BE2C (cell line): ENCODE data around the gene DUS2.

Experiments
- DNase-seq: peaks from one replicate; pipeline ENCODE4 v3.0.0-alpha.2; 2020
- H3K27me3 ChIP-seq: fragments of 250-450 bp; sonication (Bioruptor Pico); 2 replicates; pipeline ENCODE4 v1.5.1; 2020; ENCODE audit warnings: mild to moderate bottlenecking
- H3K36me3 ChIP-seq: fragments of 250-450 bp; sonication (Bioruptor Pico); 2 replicates; pipeline ENCODE4 v1.5.1; 2020; ENCODE audit warnings: mild to moderate bottlenecking
- H3K4me1 ChIP-seq: fragments of 250-450 bp; sonication (Bioruptor Pico); 2 replicates; pipeline ENCODE4 v1.5.1; 2020
- H3K4me3 ChIP-seq: 2 replicates; pipeline ENCODE4 v1.5.1; 2011; ENCODE audit warnings: low read depth, low read length
- H3K9me3 ChIP-seq: fragments of 250-450 bp; sonication (Bioruptor Pico); 2 replicates; pipeline ENCODE4 v1.5.1; 2020
- TF ChIP-seq, protein P1 (sequence below): IDR thresholded peaks from 2 replicates; pipeline ENCODE4 v1.5.1; 2012; ENCODE audit warnings: mild to moderate bottlenecking, low read depth, low read length

The DUS2 gene

GRCh38 chr16:68086336-68086841 is 63.3 kb downstream of the DUS2 start:
- no peak for DNase-seq
- Histone ChIP-seq H3K4me1 (peaks cover 13% of the 10 kb centered on the region), H3K4me3 (peak overlapping the region; percentile 91), H3K36me3 (0 out of 2 replicates have a peak, but pooled peaks cover 2% of the 10 kb centered on the region), H3K27me3 (no peaks in the 10 kb centered on the region), H3K9me3 (no peaks in the 10 kb centered on the region)
- TF ChIP-seq, protein P1, sequence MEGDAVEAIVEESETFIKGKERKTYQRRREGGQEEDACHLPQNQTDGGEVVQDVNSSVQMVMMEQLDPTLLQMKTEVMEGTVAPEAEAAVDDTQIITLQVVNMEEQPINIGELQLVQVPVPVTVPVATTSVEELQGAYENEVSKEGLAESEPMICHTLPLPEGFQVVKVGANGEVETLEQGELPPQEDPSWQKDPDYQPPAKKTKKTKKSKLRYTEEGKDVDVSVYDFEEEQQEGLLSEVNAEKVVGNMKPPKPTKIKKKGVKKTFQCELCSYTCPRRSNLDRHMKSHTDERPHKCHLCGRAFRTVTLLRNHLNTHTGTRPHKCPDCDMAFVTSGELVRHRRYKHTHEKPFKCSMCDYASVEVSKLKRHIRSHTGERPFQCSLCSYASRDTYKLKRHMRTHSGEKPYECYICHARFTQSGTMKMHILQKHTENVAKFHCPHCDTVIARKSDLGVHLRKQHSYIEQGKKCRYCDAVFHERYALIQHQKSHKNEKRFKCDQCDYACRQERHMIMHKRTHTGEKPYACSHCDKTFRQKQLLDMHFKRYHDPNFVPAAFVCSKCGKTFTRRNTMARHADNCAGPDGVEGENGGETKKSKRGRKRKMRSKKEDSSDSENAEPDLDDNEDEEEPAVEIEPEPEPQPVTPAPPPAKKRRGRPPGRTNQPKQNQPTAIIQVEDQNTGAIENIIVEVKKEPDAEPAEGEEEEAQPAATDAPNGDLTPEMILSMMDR, result no peak

GRCh38 chr16:68086860-68087268 is 63.8 kb downstream of the DUS2 start:
- H3K4me1 ChIP-seq, result peaks cover 13% of the 10 kb centered on the region
- no peak for DNase-seq
- TF ChIP-seq, protein P1, result no peak
- peak overlapping the region; percentile 91 for H3K4me3 ChIP-seq
- H3K27me3 ChIP-seq, result no peaks in the 10 kb centered on the region
- 0 out of 2 replicates have a peak, but pooled peaks cover 2% of the 10 kb centered on the region for H3K36me3 ChIP-seq
- no peaks in the 10 kb centered on the region for H3K9me3 ChIP-seq

DNA sequence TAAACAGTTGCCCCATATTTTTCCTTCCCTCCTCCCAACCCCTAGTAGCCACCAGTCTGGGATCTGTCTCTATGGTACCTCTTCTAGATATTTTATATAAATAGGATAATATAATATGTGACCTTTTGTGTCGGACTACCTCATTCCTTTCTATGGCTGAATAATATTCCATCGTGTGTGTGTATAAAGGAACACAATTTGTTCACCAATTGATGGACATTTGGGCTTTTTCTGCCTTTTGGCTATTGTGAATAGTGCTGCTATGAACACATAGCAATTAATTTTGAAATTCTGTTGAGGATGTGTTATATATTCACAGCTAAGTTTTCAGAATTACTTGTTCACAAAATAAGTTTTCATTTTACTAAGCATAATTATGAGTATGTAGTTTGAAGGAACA is 64.6 kb downstream of the DUS2 start:
- Histone ChIP-seq H3K36me3 (0 out of 2 replicates have a peak, but pooled peaks cover 2% of the 10 kb centered on the region), H3K4me3 (no peak overlapping the region), H3K27me3 (no peaks in the 10 kb centered on the region), H3K4me1 (peaks cover 13% of the 10 kb centered on the region), H3K9me3 (no peaks in the 10 kb centered on the region)
- TF ChIP-seq, protein P1, result no peak
- no peak for DNase-seq

DNA sequence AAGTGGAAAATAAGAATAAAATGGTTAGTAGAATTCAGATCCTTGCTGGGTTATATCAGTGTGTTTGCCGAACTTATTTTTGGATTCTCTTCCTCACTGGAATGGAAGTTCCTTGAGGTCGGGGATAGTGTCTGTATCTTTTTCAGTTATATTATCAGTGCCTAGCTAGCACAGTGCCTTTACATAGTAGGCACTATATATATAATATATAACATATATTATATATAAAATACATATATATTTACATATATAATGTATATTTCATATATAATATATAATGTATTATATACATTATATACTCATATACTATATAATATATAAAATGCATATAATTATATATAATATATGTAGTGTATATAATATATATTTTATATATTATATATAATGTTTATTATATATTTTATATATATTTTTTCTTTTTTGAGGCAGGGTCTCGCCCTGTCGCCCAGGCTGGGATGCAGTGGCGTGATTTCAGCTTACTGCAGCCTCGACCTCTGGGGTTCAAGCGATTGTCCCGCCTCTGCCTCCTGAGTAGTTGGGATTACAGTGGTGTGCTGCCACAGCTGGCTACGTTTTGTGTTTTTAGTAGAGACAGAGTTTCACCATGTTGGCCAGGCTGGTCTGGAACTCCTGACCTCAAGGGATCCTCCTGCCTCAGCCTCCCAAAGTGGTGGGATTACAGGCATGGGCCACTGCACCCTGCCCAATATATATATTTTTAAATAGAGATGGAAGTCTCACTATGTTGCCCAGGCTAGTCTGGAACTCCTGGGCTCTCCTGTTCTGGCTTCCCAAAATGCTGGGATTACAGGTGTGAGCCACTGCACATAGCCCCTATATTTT is 65.3 kb downstream of the DUS2 start:
- H3K36me3 ChIP-seq, result 0 out of 2 replicates have a peak, but pooled peaks cover 2% of the 10 kb centered on the region
- TF ChIP-seq, protein P1, result no peak
- H3K4me3 ChIP-seq, result no peak overlapping the region
- H3K4me1 ChIP-seq, result peaks cover 13% of the 10 kb centered on the region
- H3K27me3 ChIP-seq, result no peaks in the 10 kb centered on the region
- DNase-seq, result no peak
- no peaks in the 10 kb centered on the region for H3K9me3 ChIP-seq

DNA sequence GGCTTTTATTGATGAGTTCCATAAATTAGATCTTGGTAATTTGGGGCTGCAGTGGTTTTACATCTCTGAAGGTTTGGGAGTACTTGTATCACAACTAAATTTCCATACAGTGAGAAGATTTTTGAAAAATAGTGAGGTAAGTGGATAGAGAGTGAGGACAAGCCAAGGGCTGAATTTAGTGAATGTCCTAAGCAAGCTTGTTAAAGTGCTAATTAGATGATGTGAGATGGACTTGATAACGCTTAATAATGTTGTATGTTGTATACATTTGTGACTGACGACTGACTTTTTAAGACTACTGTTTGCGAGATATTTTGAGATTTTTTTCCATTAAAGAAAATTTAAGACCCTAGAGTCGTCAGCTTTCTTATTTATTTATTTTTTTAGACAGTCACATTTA is 66.0 kb downstream of the DUS2 start:
- H3K36me3 ChIP-seq, result 0 out of 2 replicates have a peak, but pooled peaks cover 2% of the 10 kb centered on the region
- no peaks in the 10 kb centered on the region for H3K27me3 ChIP-seq
- no peak for DNase-seq
- peaks cover 11% of the 10 kb centered on the region for H3K4me1 ChIP-seq
- TF ChIP-seq, protein P1, result no peak
- no peak overlapping the region for H3K4me3 ChIP-seq
- no peaks in the 10 kb centered on the region for H3K9me3 ChIP-seq

DNA sequence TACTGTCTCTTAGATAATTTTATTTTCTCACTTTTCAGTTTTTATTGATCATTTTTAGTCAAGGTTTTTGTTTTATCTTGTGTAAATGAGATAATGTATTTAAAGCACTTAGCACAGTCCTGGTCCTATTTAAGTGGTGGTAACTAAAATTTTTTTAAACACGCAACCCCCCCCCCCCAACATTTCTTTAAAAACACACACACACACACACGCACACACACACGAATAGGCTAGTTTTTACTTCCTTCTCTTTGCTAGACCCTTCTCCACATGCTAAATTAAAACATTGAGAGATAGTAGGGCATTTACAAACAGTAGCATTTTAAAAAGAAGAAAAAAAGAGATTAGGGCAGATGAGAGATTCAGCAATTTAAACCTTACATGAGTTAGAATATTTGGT is 67.0 kb downstream of the DUS2 start:
- DNase-seq, result no peak
- H3K4me1 ChIP-seq, result peaks cover 7% of the 10 kb centered on the region
- no peaks in the 10 kb centered on the region for H3K27me3 ChIP-seq
- TF ChIP-seq, protein P1, result no peak
- 0 out of 2 replicates have a peak, but pooled peaks cover 2% of the 10 kb centered on the region for H3K36me3 ChIP-seq
- no peaks in the 10 kb centered on the region for H3K9me3 ChIP-seq
- H3K4me3 ChIP-seq, result no peak overlapping the region
